Measurements from ENCODE around the gene COX7A2L. TPM values are rescaled to one million over a fixed set of nuclear protein-coding genes. Genes with fewer than 3 reads are reported as not detected.

The COX7A2L gene
- total and polyA plus RNA-seq, 4 donors: 55.0 to 102 (median 77.0) TPM

- TF ChIP-seq SP1 (IDR thresholded peaks at IDR 0.05) (no peak), JUND (IDR thresholded peaks at IDR 0.05) (no peak), YY1 (IDR thresholded peaks at IDR 0.05) (no peak), ZBTB33 (IDR thresholded peaks at IDR 0.05) (no peak), CTCF (IDR thresholded peaks at IDR 0.05; ENCODE audit: low read depth, low read length, missing input control) (no peak), GABPA (IDR thresholded peaks at IDR 0.05 in 1 of 2, conservative IDR thresholded peaks at IDR 0.05 in 1 of 2) (no peak), TAF1 (conservative IDR thresholded peaks at IDR 0.05) (no peak), RAD21 (IDR thresholded peaks at IDR 0.05) (no peak), FOXA1 (IDR thresholded peaks at IDR 0.05) (no peak), RXRA (IDR thresholded peaks at IDR 0.05) (no peak), ATF3 (IDR thresholded peaks at IDR 0.05) (no peak), NR2F2 (IDR thresholded peaks at IDR 0.05) (no peak), MAX (IDR thresholded peaks at IDR 0.05) (no peak), REST (IDR thresholded peaks at IDR 0.05) (no peak), HNF4G (IDR thresholded peaks at IDR 0.05) (no peak), HNF4A (conservative IDR thresholded peaks at IDR 0.05) (no peak), FOXA2 (IDR thresholded peaks at IDR 0.05) (no peak), EGR1 (IDR thresholded peaks at IDR 0.05; ENCODE audit: low read depth in 2 of 2) (no peak)
- H3K9ac ChIP-seq (ENCODE audit: low read depth in 1 of 2, low read length in 2 of 2): no peak overlapping the region
- H3K27me3 ChIP-seq (ENCODE audit: control insufficient read depth in 4 of 4, insufficient read depth in 4 of 4, low read length in 3 of 4): no peaks in the 10 kb centered on the region
- H3K27ac ChIP-seq (ENCODE audit: low read depth in 1 of 2, low read length in 2 of 2): no peak overlapping the region
- H3K36me3 ChIP-seq (ENCODE audit: control insufficient read depth in 4 of 4, insufficient read depth in 3 of 4, low read depth in 1 of 4, low read length in 3 of 4): peaks cover 0 to 8% (median 7%) of the 10 kb centered on the region in 4 donors
- H3K9me3 ChIP-seq (ENCODE audit: control insufficient read depth in 4 of 4, low read length in 3 of 4): no peaks in the 10 kb centered on the region
- 96% methylated on average over 10 of the region's 10 CpGs for WGBS
- H3K4me1 ChIP-seq (ENCODE audit: control insufficient read depth in 4 of 4, insufficient read depth in 4 of 4, low read length in 3 of 4): peaks cover 6 to 22% (median 11%) of the 10 kb centered on the region in 4 donors
- no peak overlapping the region for H3K4me3 ChIP-seq (ENCODE audit: low read depth in 1 of 3, low read length in 3 of 3)
- DNase-seq (ENCODE audit: low spot score): no peak
These were observed 19.9 kb downstream of the COX7A2L start for GRCh38 chr2:42340938-42341636.
